Lung (tissue), 12 donors: Measurements from ENCODE around the gene HLA-G. TPM values are rescaled to one million over a fixed set of nuclear protein-coding genes. Genes with fewer than 3 reads are reported as not detected.

Source experiments
- ATAC-seq: fragments of 200-7000 bp; cut with Tn5 transposase; one replicate; pipeline ENCODE4 v1.9.1; 2020; ENCODE audit warnings: moderate number of reproducible peaks; ENCODE audit not compliant: insufficient read depth, low FRiP score
- DNase-seq, 3 donors: peaks; one replicate each; pipeline ENCODE4 v3.0.0-alpha.2; 2013 to 2017
- H3K27ac ChIP-seq, 2 donors: one replicate each; pipeline ENCODE4 v1.5.1; 2013; ENCODE audit warnings: mild to moderate bottlenecking in 2 of 2, moderate library complexity in 2 of 2, control low read depth in 1 of 2, inconsistent platforms in 1 of 2, low read depth in 1 of 2, low read length in 1 of 2
- H3K27me3 ChIP-seq, 3 donors: one replicate each; pipeline ENCODE4 v1.5.1; 2013; ENCODE audit warnings: low read length in 2 of 3; ENCODE audit not compliant: control insufficient read depth in 3 of 3, insufficient read depth in 3 of 3
- H3K36me3 ChIP-seq, 4 donors: one replicate each; pipeline ENCODE4 v1.5.1; 2013; ENCODE audit warnings: low read length in 4 of 4, mild to moderate bottlenecking in 1 of 4, moderate library complexity in 1 of 4; ENCODE audit not compliant: control insufficient read depth in 4 of 4, insufficient read depth in 4 of 4
- H3K4me1 ChIP-seq, 5 donors: one replicate each; pipeline ENCODE4 v1.5.1; 2013; ENCODE audit warnings: low read length in 5 of 5, mild to moderate bottlenecking in 2 of 5, moderate library complexity in 1 of 5; ENCODE audit not compliant: control insufficient read depth in 5 of 5, insufficient read depth in 5 of 5
- H3K4me3 ChIP-seq: one replicate; pipeline ENCODE4 v1.5.1; 2013; ENCODE audit warnings: mild to moderate bottlenecking, control low read depth, moderate library complexity
- H3K9ac ChIP-seq, 2 donors: one replicate each; pipeline ENCODE4 v1.5.1; 2013; ENCODE audit warnings: low read length in 2 of 2, control low read depth in 1 of 2; ENCODE audit not compliant: insufficient read depth in 1 of 2
- H3K9me3 ChIP-seq, 4 donors: one replicate each; pipeline ENCODE4 v1.5.1; 2013; ENCODE audit warnings: low read length in 3 of 4, mild to moderate bottlenecking in 1 of 4, moderate library complexity in 1 of 4; ENCODE audit not compliant: control insufficient read depth in 4 of 4, insufficient read depth in 3 of 4
- CTCF ChIP-seq: IDR thresholded peaks from 2 replicates; pipeline ENCODE4 v1.5.1; 2012; ENCODE audit warnings: mild to moderate bottlenecking; ENCODE audit errors: control extremely low read depth, extremely low read depth
- WGBS, 2 donors: extraction: QIAGEN DNeasy Blood & Tissue Kit; methylation state at CpG; one replicate each; pipeline ENCODE4 v1.1.7; 2013; 5-methylcytosine and 5-hydroxymethylcytosine counted together
- polyA plus RNA-seq, 2 donors: library from polyadenylated mRNA; stranded (reverse); fragments of 200-250 nt; gene quantifications; one replicate each; pipeline ENCODE4 v1.2.1, GENCODE V29; 2013
- total RNA-seq, 2 donors: library from RNA; depleted of rRNA in 1 of 2; stranded (reverse); fragments of >200 nt in 1 of 2; gene quantifications; one replicate each; pipeline ENCODE4 v1.2.1, GENCODE V29; 2014 to 2021
- donor health status: control.
- donor health status: control.
- donor health status: Bipolar disorder and iron deficiency.
- donor health status: healthy.
- donor health status: DM: yes; HTN: yes; CAD: no.

The HLA-G gene
- total and polyA plus RNA-seq, 4 donors, result 0.23 to 8.9 (median 4.3) TPM

GRCh38 chr6:29861521-29862255 lies 34.1 kb downstream of the HLA-G start:
- Histone ChIP-seq H3K36me3 (no peaks in the 10 kb centered on the region), H3K27ac (no peak overlapping the region), H3K9me3 (no peaks in the 10 kb centered on the region), H3K4me1 (no peaks in the 10 kb centered on the region), H3K9ac (no peak overlapping the region), H3K4me3 (no peak overlapping the region), H3K27me3 (peaks cover 0 to 13% (median 7%) of the 10 kb centered on the region in 3 donors)
- ATAC-seq, result no peak
- WGBS, 2 donors, result 74 to 86% methylated on average over 6 of the region's 6 CpGs
- no peak for TF ChIP-seq CTCF
- no peak for DNase-seq

GRCh38 chr6:29864037-29864810 lies 36.6 kb downstream of the HLA-G start:
- Histone ChIP-seq H3K4me3 (no peak overlapping the region), H3K9ac (no peak overlapping the region), H3K27me3 (peaks cover 0 to 17% (median 10%) of the 10 kb centered on the region in 3 donors), H3K4me1 (no peaks in the 10 kb centered on the region), H3K9me3 (no peaks in the 10 kb centered on the region), H3K27ac (no peak overlapping the region), H3K36me3 (no peaks in the 10 kb centered on the region)
- no peak for TF ChIP-seq CTCF
- 26 to 31% methylated on average over 21 to 24 of the region's 24 CpGs for WGBS, 2 donors
- DNase-seq, result peak in 1 of 3 donors; percentile 46
- peak; percentile 19 for ATAC-seq

GRCh38 chr6:29865631-29866030 lies 38.0 kb downstream of the HLA-G start:
- H3K27me3 ChIP-seq, result peaks cover 0 to 15% (median 10%) of the 10 kb centered on the region in 3 donors

More at GRCh38 chr6:29865631-29866030, 38.0 kb downstream of the HLA-G start:
- 57 to 89% methylated on average over 1 of the region's 1 CpG for WGBS, 2 donors
- no peak for ATAC-seq
- Histone ChIP-seq H3K4me3 (no peak overlapping the region), H3K9ac (no peak overlapping the region), H3K4me1 (no peaks in the 10 kb centered on the region), H3K9me3 (no peaks in the 10 kb centered on the region), H3K36me3 (no peaks in the 10 kb centered on the region), H3K27ac (no peak overlapping the region)
- no peak for DNase-seq
- no peak for TF ChIP-seq CTCF
